Jurkat, Clone E6-1 (cell line): ENCODE data around the gene ACTR3.
"Not testable (repeated sequence)": the region's sequence is repeated elsewhere in the genome, so short reads cannot be mapped to it uniquely, and the experiment has no call there.

Source experiments
- DNase-seq: peaks from one replicate; pipeline ENCODE4 v3.0.0-alpha.2; 2011; ENCODE audit warnings: low read depth, low spot score
- H3K4me3 ChIP-seq: 2 replicates; pipeline ENCODE4 v1.5.1; 2011; ENCODE audit warnings: mild to moderate bottlenecking, low read length, control low read depth, moderate library complexity

Gene ACTR3

DNA sequence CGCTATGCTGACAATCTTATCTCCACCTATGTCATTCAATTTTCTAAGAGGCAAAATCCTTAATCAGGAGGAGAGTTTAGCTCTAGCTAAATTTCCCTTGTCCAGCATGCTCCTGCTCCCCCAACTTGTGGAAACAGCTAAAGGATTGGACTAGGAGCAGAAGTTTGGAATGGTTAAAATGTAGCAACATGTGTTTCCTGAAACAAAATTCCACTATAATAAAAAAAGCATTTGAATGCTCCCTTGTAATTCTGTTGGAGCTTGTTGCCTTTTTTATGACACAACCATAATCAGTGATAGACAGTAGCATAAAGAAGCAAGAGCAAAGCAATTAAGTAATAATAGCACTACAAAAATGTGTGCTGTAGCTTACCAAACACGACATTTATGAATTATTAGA, 6.9 kb downstream of the ACTR3 start:
- DNase-seq: no peak
- H3K4me3 ChIP-seq: no peak overlapping the region

DNA sequence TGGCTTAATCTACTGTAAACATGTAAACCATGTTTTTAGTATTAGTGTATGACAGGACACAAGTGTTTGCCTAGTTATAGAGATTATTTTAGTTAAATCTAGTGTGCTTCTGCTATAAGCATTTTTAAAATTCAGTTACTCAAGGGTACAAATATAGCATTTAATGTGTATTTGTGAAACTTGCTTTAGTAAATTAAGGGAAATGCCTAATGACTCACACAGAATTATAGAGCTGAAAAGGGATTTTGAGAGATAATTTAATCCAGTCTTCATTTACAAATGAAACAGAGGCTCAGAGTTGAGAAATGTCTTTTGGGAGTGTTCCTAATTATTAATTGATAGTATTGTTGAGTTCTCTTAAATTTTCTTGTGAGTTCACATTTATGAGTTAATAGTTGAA, 8.2 kb downstream of the ACTR3 start:
- no peak for DNase-seq
- H3K4me3 ChIP-seq: no peak overlapping the region

DNA sequence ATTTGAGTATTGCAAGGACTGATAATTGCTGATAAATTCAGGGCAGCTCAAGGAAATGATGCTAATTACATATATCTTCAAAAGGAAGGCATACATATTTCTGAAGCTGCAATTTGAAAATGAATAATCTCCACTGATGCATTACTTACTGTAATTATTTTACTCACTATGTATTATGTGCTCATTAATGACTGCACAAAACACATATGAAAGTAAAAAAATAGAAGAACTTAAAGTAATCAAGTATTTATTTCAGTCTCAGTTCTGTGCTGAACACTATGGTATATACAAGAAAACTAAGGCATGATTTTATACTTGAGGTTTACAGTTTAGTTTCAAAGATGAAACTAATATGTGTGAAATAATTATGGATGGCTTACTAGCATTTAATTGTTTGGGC, 9.3 kb downstream of the ACTR3 start:
- no peak overlapping the region for H3K4me3 ChIP-seq
- no peak for DNase-seq

DNA sequence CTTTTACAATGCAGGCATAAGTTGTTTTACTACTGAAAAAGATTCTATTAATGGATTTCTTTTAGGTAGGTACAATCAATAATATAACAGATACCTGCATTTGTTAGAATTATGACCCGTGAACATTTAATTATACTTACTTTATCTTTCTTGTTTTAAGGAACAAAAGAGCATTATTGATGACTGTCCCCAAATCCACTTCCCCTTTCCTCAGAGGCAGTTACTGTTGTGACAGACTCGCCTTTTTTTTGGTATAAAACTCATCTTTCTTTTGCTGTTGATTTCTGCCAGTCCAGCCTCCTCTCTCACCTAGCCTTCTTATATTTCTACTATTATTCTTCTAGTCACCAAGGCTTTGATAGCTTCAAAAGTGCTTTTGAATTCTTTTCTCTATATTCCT, 12.1 kb downstream of the ACTR3 start:
- DNase-seq: no peak
- H3K4me3 ChIP-seq: no peak overlapping the region

DNA sequence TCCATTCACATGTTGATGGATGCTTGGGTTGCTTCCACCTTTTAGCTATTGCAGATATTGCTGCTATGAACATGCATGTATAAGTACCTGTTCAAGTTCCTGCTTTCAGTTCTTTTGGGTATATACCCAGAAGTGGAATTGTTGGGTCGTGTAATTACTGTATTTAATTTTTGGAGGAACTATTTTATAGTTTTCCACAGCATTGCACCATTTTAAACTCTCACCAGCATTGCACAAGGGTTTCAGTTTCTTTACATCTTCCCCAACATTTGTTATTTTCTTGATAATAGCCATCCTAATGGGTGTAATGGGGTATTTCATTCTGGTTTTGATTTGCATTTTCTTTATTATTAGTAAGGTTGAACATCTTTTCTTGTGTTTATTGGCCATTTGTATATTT, 16.0 kb downstream of the ACTR3 start:
- H3K4me3 ChIP-seq: no peak overlapping the region
- DNase-seq: no peak

DNA sequence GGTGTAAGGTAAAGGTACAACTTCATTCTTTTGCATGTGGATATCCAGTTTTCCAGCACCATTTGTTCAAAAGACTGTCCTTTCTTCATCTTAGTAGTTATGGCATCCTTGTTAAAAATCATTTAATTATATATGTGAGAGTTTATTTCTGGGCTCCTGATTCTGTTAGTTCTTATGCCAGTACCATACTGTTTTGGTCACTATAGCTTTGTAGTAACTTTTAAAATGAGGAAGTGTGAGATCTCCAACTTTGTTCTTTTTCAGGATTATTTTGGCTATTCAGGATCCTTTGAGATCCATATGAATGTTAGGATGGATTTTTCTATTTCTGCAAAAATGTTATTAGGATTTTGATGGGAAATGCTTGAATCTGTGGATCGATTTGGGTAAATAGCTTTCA, 16.8 kb downstream of the ACTR3 start:
- no peak for DNase-seq
- H3K4me3 ChIP-seq: no peak overlapping the region

DNA sequence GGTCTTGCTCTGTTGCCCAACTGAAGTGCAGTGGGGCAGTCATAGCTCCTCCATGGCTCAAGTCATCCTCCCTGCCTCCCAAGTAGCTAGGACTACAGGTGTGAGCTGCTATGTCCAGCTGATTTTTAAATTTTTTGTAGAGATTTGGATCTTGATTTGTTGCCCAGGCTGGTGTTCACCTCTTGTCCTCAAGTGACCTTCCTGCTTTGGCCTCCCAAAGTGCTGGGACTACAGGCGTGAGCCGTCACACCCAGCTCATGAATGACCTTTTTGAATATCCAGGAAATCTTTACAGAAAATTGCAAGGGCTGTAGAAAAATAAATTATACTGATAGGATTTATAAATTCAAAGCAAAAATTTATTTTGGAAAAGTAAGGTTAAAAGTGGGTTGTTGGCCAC, 17.4 kb downstream of the ACTR3 start:
- DNase-seq: no peak
- no peak overlapping the region for H3K4me3 ChIP-seq

DNA sequence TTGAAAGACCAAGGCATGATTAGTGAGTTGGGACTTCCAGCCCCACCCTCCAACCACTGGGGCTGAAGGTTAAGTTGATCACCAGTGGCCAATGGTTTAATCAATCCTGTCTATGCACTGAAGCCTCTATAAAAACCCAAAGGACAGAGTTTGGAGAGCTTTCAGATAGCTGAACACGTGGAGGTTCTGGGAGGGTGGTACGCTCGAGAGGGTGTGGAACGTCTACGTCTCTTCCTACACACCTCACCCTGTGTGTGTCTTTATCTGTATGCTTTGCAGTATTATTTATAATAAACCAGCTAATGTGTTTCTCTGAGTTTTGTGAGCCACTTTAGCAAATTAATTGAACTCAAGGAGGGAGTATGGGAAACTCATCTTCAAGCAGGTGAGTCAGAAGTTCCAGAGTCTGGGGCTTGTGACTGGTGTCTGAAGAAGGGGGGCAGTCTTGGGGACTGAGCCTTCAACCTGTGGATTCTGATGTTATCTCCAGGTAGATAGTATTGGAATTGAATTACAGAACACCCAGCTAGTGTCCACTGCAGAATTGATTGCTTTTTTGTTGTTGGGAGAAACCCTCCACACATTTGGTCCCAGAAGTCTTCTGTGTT, 20.3 kb downstream of the ACTR3 start:
- no peak overlapping the region for H3K4me3 ChIP-seq
- no peak for DNase-seq

DNA sequence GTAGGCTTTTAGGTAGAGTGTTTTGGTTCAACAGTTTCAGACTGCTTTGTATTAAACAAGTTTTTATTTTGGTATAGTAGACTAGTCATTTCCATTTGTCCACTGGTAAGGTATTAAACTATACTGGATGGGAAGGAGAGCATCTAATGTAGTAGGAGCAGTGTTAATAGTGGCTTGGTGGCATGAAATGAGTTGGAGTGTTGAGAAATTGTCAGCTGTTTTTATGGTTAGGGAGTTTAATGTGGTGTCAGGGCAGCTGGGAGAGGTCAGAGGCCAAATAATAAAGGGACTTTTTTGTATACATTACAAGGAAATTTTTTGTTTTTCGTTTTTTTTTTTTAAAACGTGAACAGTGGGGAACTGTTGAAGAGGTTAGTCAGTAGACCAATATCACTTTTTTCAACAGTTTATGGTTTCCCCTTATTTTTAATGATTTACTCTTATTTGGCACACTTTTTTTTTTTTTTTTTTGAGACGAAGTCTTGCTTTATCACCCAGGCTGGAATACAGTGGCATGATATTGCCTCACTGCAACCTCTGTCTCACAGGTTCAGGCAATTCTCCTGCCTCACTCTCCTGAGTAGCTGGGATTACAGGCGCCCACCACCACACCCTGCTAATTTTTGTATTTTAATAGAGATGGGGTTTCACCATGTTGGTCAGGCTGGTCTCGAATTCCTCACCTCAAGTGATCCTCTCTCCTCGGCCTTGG, 21.2 kb downstream of the ACTR3 start:
- DNase-seq: no peak
- no peak overlapping the region for H3K4me3 ChIP-seq

DNA sequence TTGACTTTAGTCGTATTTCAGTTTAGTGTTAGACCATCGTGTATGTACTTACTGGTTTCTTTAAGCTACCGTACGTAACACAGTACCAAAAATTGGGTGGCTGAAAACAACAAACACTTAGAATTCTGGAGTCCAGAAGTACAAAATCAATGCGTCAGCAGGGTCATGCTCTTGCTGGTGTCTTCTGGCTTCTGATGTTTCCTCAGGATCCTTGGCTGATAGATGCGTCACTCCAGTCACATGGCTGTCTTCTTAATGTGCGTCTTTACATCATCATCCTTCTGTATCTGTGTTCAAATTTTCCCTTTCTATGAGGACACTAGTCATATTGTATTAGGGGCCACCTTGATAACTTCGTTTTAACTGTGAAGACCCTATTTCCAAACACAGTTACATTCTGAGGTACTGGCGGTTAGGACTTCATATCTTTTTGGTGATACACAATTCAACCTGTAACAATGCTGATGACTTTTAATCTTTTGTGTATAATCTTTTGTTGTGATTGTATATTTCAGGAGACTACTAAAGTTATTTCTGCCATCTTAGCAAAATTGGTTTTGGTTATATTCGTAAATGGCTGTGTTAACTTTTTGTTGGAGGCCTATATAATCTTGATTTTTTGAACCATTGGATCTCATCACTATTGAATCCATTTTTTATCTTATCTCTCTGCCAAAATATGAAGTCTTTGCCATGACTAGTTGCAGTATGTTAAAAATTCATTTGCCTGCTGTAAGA, 25.4 kb downstream of the ACTR3 start:
- no peak overlapping the region for H3K4me3 ChIP-seq
- DNase-seq: no peak

DNA sequence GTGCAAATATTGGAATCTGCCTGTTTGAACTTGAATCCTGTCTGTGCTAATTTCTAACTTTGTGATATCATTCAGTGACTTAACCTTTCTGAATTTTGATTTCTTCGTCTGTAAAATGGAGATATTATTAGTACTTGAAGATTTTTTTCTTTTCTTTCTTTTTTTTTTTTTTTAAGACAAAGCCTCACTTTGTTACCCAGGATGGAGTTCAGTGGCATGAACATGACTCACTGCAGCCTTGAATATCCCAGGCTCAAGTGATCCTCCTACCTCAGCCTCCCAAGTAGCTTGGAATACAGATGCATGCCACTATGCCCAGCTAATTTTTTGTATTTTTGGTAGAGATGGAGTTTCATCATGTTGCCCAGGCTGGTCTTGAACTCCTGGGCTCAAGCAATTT, 28.3 kb downstream of the ACTR3 start:
- H3K4me3 ChIP-seq: no peak overlapping the region
- no peak for DNase-seq

DNA sequence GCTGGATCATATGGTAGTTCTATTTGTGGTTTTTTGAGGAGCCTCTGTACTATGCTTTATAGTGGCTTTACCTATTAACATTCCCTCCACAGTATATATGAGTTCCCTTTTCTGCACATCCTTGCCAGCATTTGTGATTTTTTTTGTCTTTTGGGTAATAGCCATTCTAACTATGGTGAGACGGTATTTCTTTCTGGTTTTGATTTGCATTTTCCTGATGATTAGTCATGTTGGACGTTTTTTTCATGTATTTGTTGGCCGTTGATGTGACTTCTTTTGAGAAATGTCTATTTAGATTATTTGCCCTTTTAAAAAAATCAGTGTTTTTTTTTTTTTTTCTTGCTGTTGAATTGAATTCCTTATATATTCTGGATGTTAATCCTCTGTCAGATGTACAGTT, 31.1 kb downstream of the ACTR3 start:
- no peak for DNase-seq
- no peak overlapping the region for H3K4me3 ChIP-seq

DNA sequence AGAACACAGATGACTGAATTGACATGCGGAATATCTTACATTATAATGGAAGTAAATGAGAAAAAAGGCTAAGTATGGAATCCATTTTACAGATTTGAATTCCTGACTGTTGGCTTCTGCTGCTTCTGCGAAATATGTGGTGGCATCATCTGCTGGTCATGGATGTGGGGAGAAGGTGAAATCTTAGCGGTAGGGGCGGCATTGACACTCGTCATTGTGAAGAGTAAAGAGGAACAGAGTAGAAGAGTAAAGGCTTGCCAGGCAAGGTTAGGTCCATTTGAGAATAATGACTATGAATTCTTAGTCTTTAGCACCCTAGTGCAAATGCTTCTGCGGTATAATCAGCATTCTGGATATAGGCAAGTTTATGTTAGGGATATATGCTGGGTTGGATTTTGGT, 32.4 kb downstream of the ACTR3 start:
- DNase-seq: no peak
- H3K4me3 ChIP-seq: no peak overlapping the region

DNA sequence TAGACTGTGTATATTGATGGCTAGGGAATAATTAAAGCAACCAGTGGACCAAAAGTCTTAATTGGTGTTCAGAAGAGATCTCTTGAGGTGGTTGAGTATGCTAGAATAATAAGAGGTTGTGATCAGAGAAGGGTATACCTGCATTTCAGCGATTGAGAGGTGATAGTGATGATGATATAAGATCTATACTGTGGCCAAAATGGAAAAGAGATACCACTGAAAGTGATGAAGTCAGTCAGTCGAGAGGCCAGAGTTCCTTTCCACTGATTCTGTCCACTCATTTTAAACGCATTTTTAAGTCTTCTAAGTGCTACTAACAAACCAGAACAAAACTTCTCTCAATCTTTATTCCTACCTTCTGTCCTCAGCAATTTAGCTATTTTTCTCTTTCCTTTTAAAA, 32.9 kb downstream of the ACTR3 start:
- no peak overlapping the region for H3K4me3 ChIP-seq
- DNase-seq: no peak

DNA sequence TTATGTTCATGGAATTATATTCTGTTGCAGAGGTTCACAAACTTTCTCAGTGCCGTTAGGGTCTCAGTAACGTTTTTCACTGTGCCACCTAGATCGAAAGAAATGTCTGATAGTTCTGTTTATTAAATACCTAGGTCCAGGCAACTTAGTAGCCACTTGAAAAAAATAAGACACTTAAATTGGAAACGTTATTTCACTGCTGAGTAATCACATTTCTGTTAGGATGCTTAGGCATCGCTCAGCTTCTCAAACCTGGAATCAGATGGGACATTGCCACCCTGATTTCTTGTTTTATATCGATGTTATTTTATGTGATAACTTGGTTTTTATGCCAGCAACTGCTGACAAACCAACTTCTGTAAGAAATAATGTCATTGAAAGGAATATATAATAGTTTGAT, 36.0 kb downstream of the ACTR3 start:
- DNase-seq: no peak
- no peak overlapping the region for H3K4me3 ChIP-seq

DNA sequence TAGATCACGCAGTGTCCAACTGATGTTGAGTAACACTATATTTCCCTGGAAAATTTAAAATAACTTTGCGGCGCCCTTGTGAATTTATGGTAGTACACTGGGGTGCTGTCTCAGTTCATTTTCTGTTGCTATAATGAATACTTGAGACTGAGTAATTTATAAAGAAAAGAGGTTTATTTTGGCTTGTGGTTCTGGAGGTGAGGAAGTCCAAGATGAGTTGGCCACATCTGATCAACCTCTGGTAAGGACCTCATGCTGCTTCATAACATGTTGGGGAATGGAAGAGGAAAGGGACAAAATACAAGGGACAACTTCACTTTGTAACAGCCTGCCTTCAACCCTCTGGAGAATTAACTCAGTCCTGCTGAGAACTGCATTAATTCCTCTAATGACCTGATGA, 36.4 kb downstream of the ACTR3 start:
- no peak for DNase-seq
- no peak overlapping the region for H3K4me3 ChIP-seq

DNA sequence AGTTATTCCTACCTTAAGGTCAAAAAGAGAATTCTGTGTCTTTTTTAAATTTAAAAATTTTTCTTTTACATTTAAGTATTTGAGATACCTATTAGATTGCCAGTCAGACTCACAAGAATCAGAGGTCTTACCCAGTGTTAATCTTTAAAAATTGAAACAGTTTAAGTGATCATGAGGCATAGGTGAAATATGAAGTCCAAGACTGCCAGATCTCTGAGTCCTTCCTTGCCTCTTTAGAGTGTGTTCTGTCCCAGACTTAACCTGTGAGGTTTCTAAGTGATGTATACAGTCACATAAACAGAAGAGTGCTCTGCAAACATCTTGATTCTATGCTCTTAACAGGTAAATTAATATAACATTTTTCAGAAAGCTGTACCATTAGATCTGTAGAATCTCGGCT, 40.6 kb downstream of the ACTR3 start:
- DNase-seq: no peak
- no peak overlapping the region for H3K4me3 ChIP-seq

DNA sequence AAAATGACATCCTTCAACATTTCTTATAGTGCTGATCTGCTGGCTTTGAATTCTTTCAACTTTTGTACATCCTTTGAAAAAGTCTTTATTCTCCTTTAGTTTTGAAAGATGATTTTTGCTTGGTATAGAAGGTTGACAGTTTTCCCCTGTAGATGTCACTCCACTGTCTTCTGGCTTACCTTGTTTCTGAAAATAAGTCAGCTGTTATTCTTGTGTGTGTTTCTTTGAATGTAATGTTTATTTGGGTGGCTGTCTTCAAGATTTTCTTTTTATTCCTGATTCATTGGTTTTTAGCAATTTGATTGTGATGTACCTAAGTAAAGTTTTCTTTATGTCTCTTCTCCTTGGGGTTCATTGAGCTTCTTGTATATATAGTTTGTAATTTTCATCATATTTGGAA, 47.6 kb downstream of the ACTR3 start:
- H3K4me3 ChIP-seq: no peak overlapping the region
- DNase-seq: no peak

DNA sequence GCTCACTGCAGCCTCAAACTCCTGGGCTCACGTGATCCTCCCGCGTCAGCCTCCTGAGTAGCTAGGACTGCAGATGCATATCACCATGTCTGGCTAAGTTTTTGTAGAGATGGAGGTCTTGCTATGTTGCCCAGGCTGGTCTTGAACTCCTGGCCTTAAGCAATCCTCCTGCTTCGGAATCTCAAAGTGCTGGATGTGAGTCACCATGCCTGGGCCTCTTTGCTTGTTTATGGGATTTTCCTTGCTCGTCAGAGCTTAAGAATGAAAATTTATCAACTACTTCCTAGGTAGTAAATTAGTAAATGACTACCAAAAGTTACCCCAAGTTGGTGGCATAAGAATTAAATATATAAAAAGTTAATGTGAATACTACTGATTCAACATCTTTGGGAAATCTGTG, 51.0 kb downstream of the ACTR3 start:
- no peak overlapping the region for H3K4me3 ChIP-seq
- DNase-seq: no peak

DNA sequence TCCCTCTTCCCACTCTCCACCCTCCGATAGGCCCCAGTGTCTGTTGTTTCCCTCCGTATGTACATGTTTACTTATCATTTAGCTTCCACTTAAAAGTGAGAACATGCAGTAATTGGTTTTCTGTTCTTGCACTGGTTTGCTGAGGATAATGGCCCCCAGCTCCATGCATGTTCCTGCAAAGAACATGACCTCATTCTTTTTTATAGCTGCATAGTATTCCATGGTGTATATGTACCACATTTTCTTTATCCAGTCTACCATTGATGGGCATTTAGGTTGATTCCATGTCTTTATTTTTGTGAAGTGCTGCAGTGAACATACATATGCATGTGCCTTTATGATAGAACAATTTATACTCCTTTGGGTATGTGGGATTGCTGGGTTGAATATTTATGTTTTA, 55.9 kb downstream of the ACTR3 start:
- not testable (repeated sequence) for H3K4me3 ChIP-seq, DNase-seq

DNA sequence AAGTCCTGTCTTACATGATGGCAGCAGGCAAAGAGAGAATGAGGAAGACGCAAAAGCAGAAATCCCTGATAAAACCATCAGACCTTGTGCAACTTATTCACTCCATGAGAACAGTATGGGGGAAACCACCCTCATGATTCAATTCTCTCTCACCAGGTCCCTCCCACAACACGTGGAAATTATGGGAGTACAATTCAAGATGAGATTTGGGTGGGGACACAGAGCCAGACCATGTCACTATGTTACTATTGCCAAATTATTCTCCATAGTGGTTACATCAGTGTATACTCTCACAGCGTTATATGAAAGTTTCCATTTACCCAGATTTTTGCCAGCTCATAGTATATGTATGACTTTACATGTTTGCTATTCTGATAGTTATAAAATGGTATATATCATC, 61.0 kb downstream of the ACTR3 start:
- H3K4me3 ChIP-seq, DNase-seq: not testable (repeated sequence)
